Uterus (tissue), 2 donors: ENCODE results near the gene KLHL3.

Experiments used
- CTCF ChIP-seq, 4 experiments: fragments of 200-600 bp in 2 of 4; fragments of 450-650 bp in 2 of 4; sonication (generic) in 2 of 4; IDR thresholded peaks; one replicate each; pipeline ENCODE4 v1.5.1; 2016 to 2019; ENCODE audit warnings: antibody characterized with exemption in 4 of 4, mild to moderate bottlenecking in 2 of 4, moderate library complexity in 1 of 4
- POLR2A ChIP-seq, 2 donors: fragments of 450-650 bp; IDR thresholded peaks; one replicate each; pipeline ENCODE4 v1.6.1; 2016; ENCODE audit warnings: antibody characterized with exemption in 2 of 2, mild to moderate bottlenecking in 1 of 2, moderate library complexity in 1 of 2

GRCh38 chr5:137572042-137572695 is 163.7 kb downstream of the KLHL3 start:
- TF ChIP-seq CTCF (IDR thresholded peaks at IDR 0.05) (no peak), POLR2A (IDR thresholded peaks at IDR 0.05) (no peak)
